Umbilical cord (tissue), 2 donors: ENCODE results near the gene PKN2. TPM values are rescaled to one million over a fixed set of nuclear protein-coding genes. Genes with fewer than 3 reads are reported as not detected.
"Not testable (repeated sequence)": the region's sequence is repeated elsewhere in the genome, so short reads cannot be mapped to it uniquely, and the experiment has no call there.

Source experiments
- DNase-seq: peaks from one replicate; pipeline ENCODE4 v3.0.0-alpha.2; 2015; ENCODE audit warnings: low spot score
- total RNA-seq: library from RNA; depleted of rRNA; stranded (reverse); fragments of >200 nt; gene quantifications from one replicate; pipeline ENCODE4 v1.2.3, GENCODE V29; 2014; ENCODE audit warnings: low replicate concordance; ENCODE audit not compliant: insufficient read depth

The PKN2 gene
- total RNA-seq, 1 donor from 2014 or later: 33.2 TPM

- no peak for DNase-seq
These were observed 5.7 kb upstream of the PKN2 start for GRCh38 chr1:88678405-88678804.

- DNase-seq: no peak
These were observed 3.6 kb upstream of the PKN2 start for GRCh38 chr1:88680471-88680870.

- no peak for DNase-seq
These were observed 3.0 kb upstream of the PKN2 start for GRCh38 chr1:88680911-88681622.

GRCh38 chr1:88684482-88685258 lies 597 bp downstream of the PKN2 start:
- DNase-seq: peak; percentile 81

GRCh38 chr1:88685259-88685620 lies 1.2 kb downstream of the PKN2 start:
- no peak for DNase-seq

GRCh38 chr1:88691540-88691939 lies 7.5 kb downstream of the PKN2 start:
- DNase-seq: no peak

GRCh38 chr1:88695781-88696180 lies 11.7 kb downstream of the PKN2 start:
- no peak for DNase-seq

- no peak for DNase-seq
These were observed 13.4 kb downstream of the PKN2 start for GRCh38 chr1:88697503-88697902.

GRCh38 chr1:88698140-88698539 lies 14.1 kb downstream of the PKN2 start:
- DNase-seq: no peak

- DNase-seq: no peak
These were observed 14.7 kb downstream of the PKN2 start for GRCh38 chr1:88698764-88699163.

GRCh38 chr1:88700425-88701013 lies 16.4 kb downstream of the PKN2 start:
- no peak for DNase-seq

GRCh38 chr1:88701275-88701674 lies 17.2 kb downstream of the PKN2 start:
- DNase-seq: peak; percentile 14

GRCh38 chr1:88701793-88702192 lies 17.7 kb downstream of the PKN2 start:
- not testable (repeated sequence) for DNase-seq

- no peak for DNase-seq
These were observed 23.9 kb downstream of the PKN2 start for GRCh38 chr1:88708011-88708410.

- DNase-seq: not testable (repeated sequence)
These were observed 28.8 kb downstream of the PKN2 start for GRCh38 chr1:88712907-88713306.

GRCh38 chr1:88716571-88716970 lies 32.5 kb downstream of the PKN2 start:
- DNase-seq: not testable (repeated sequence)

GRCh38 chr1:88722492-88722891 lies 38.4 kb downstream of the PKN2 start:
- no peak for DNase-seq

- no peak for DNase-seq
These were observed 42.6 kb downstream of the PKN2 start for GRCh38 chr1:88726697-88727096.

GRCh38 chr1:88727205-88727604 lies 43.1 kb downstream of the PKN2 start:
- no peak for DNase-seq

- no peak for DNase-seq
These were observed 45.2 kb downstream of the PKN2 start for GRCh38 chr1:88729297-88729696.

- peak; percentile 57 for DNase-seq
These were observed 46.1 kb downstream of the PKN2 start for GRCh38 chr1:88730132-88730675.

GRCh38 chr1:88730995-88731394 lies 46.9 kb downstream of the PKN2 start:
- no peak for DNase-seq
